ENCODE results near the gene RNF34.

RNF34 gene

GRCh38 chr12:121436706-121437105 lies 36.8 kb downstream of the RNF34 start:
- no peak for DNase-seq (ENCODE audit: low read depth in 1 of 2, low spot score in 1 of 2)

GRCh38 chr12:121438905-121439304 lies 39.0 kb downstream of the RNF34 start:
- DNase-seq (ENCODE audit: low read depth in 1 of 2, low spot score in 1 of 2) = no peak

- no peak for DNase-seq (ENCODE audit: low read depth in 1 of 2, low spot score in 1 of 2)
These were observed 39.8 kb downstream of the RNF34 start for GRCh38 chr12:121439715-121440114.

GRCh38 chr12:121440768-121441167 lies 40.9 kb downstream of the RNF34 start:
- no peak for DNase-seq (ENCODE audit: low read depth in 1 of 2, low spot score in 1 of 2)

GRCh38 chr12:121441555-121441954 lies 41.6 kb downstream of the RNF34 start:
- DNase-seq (ENCODE audit: low read depth in 1 of 2, low spot score in 1 of 2) = no peak

GRCh38 chr12:121442028-121442948 lies 42.4 kb downstream of the RNF34 start:
- no peak for DNase-seq (ENCODE audit: low read depth in 1 of 2, low spot score in 1 of 2)

GRCh38 chr12:121443193-121443870 lies 43.4 kb downstream of the RNF34 start:
- peak; percentile 32 to 37 for DNase-seq (ENCODE audit: low read depth in 1 of 2, low spot score in 1 of 2)

GRCh38 chr12:121443911-121444841 lies 44.3 kb downstream of the RNF34 start:
- no peak for DNase-seq (ENCODE audit: low read depth in 1 of 2, low spot score in 1 of 2)

- DNase-seq (ENCODE audit: low read depth in 1 of 2, low spot score in 1 of 2) = no peak
These were observed 44.9 kb downstream of the RNF34 start for GRCh38 chr12:121444842-121445202.

- no peak for DNase-seq (ENCODE audit: low read depth in 1 of 2, low spot score in 1 of 2)
These were observed 46.8 kb downstream of the RNF34 start for GRCh38 chr12:121446750-121447149.

GRCh38 chr12:121448771-121449315 lies 48.9 kb downstream of the RNF34 start:
- no peak for DNase-seq (ENCODE audit: low read depth in 1 of 2, low spot score in 1 of 2)

GRCh38 chr12:121451961-121452339 lies 52.0 kb downstream of the RNF34 start:
- no peak for DNase-seq (ENCODE audit: low read depth in 1 of 2, low spot score in 1 of 2)

GRCh38 chr12:121452340-121452984 lies 52.5 kb downstream of the RNF34 start:
- DNase-seq (ENCODE audit: low read depth in 1 of 2, low spot score in 1 of 2) = no peak

GRCh38 chr12:121452985-121453360 lies 53.1 kb downstream of the RNF34 start:
- no peak for DNase-seq (ENCODE audit: low read depth in 1 of 2, low spot score in 1 of 2)

- DNase-seq (ENCODE audit: low read depth in 1 of 2, low spot score in 1 of 2) = no peak
These were observed 53.7 kb downstream of the RNF34 start for GRCh38 chr12:121453629-121454028.

GRCh38 chr12:121454921-121455320 lies 55.0 kb downstream of the RNF34 start:
- DNase-seq (ENCODE audit: low read depth in 1 of 2, low spot score in 1 of 2) = no peak

GRCh38 chr12:121455766-121456420 lies 56.0 kb downstream of the RNF34 start:
- no peak for DNase-seq (ENCODE audit: low read depth in 1 of 2, low spot score in 1 of 2)

GRCh38 chr12:121456551-121456950 lies 56.6 kb downstream of the RNF34 start:
- no peak for DNase-seq (ENCODE audit: low read depth in 1 of 2, low spot score in 1 of 2)

GRCh38 chr12:121461048-121461447 lies 61.1 kb downstream of the RNF34 start:
- DNase-seq (ENCODE audit: low read depth in 1 of 2, low spot score in 1 of 2) = no peak

GRCh38 chr12:121464331-121464730 lies 64.4 kb downstream of the RNF34 start:
- DNase-seq (ENCODE audit: low read depth in 1 of 2, low spot score in 1 of 2) = no peak
